CD4-positive, alpha-beta T cell (primary cell): ENCODE data around the gene HOPX. TPM values are rescaled to one million over a fixed set of nuclear protein-coding genes. Genes with fewer than 3 reads are reported as not detected.

Experiments used
- ATAC-seq: fragments of 200-7000 bp; cut with Tn5 transposase; one replicate; pipeline ENCODE4 v1.10.0; 2022; ENCODE audit warnings: mild to moderate bottlenecking; ENCODE audit not compliant: poor library complexity
- CTCF ChIA-PET: fragments of 350-600 bp; sonication (Branson Sonifier 250); formaldehyde crosslinking; loops from one replicate; lab custom pipeline; 2021; ENCODE audit warnings: antibody characterized with exemption, inconsistent platforms; lab: Charles Lee
- POLR2A ChIA-PET: fragments of 350-600 bp; sonication (Branson Sonifier 250); formaldehyde crosslinking; loops from one replicate; lab custom pipeline; 2021; ENCODE audit warnings: antibody characterized with exemption, inconsistent platforms; lab: Charles Lee
- DNase-seq, 14 experiments: peaks; one replicate each; pipeline ENCODE4 v3.0.0-alpha.2; 2013 to 2020; ENCODE audit warnings: mixed read lengths in 2 of 14
- H3K27ac ChIP-seq, 2 donors: one replicate each; pipeline versions ENCODE4 v1.5.1 to v1.7.0; 2013; ENCODE audit warnings: low read length in 2 of 2, low read depth in 1 of 2, mild to moderate bottlenecking in 1 of 2
- H3K27me3 ChIP-seq, 2 experiments: 1 replicate in 1 of 2; 2 replicates in 1 of 2; pipeline versions ENCODE4 v1.6.1 to v1.7.0; 2013; ENCODE audit warnings: low read length in 2 of 2, control low read depth in 1 of 2, mild to moderate bottlenecking in 1 of 2, moderate library complexity in 1 of 2; ENCODE audit not compliant: insufficient read depth in 2 of 2, control insufficient read depth in 1 of 2
- H3K36me3 ChIP-seq: one replicate; pipeline ENCODE4 v1.6.1; 2013; ENCODE audit warnings: low read length, control low read depth; ENCODE audit not compliant: insufficient read depth
- H3K4me1 ChIP-seq: one replicate; pipeline ENCODE4 v1.6.1; 2013; ENCODE audit warnings: low read length, control low read depth; ENCODE audit not compliant: insufficient read depth
- H3K4me3 ChIP-seq: one replicate; pipeline ENCODE4 v1.5.1; 2013; ENCODE audit warnings: mild to moderate bottlenecking, low read length, moderate library complexity
- H3K9me3 ChIP-seq, 2 experiments: 1 replicate in 1 of 2; 2 replicates in 1 of 2; pipeline versions ENCODE4 v1.6.1 to v1.7.0; 2013; ENCODE audit warnings: low read length in 2 of 2, mild to moderate bottlenecking in 2 of 2, control low read depth in 1 of 2, moderate library complexity in 1 of 2; ENCODE audit not compliant: control insufficient read depth in 1 of 2, insufficient read depth in 1 of 2
- H3K27ac Mint-ChIP-seq: one replicate; pipeline ENCODE4 v1.8.0; 2020; ENCODE audit warnings: mixed read lengths
- H3K27me3 Mint-ChIP-seq: one replicate; pipeline ENCODE4 v1.8.0; 2021; ENCODE audit warnings: mixed read lengths
- H3K36me3 Mint-ChIP-seq: one replicate; pipeline ENCODE4 v1.8.0; 2021; ENCODE audit warnings: low read depth, mixed read lengths
- H3K4me1 Mint-ChIP-seq: one replicate; pipeline ENCODE4 v1.8.0; 2021; ENCODE audit warnings: low read depth, mixed read lengths
- H3K4me3 Mint-ChIP-seq: one replicate; pipeline ENCODE4 v1.8.0; 2020; ENCODE audit warnings: mild to moderate bottlenecking, mixed read lengths
- H3K9me3 Mint-ChIP-seq: one replicate; pipeline ENCODE4 v1.8.0; 2020; ENCODE audit warnings: mixed read lengths
- CTCF ChIP-seq: fragments of 200-600 bp; IDR thresholded peaks from one replicate; pipeline ENCODE4 v1.8.0; 2022; ENCODE audit warnings: antibody characterized with exemption, mild to moderate bottlenecking
- intact Hi-C, 2 experiments: fragments of 100-400 bp; cut with DNase I in 1 of 2; cut with micrococcal nuclease in 1 of 2; formaldehyde crosslinking; loops; one replicate each; pipeline versions ENCODE4 v1.15.1 to v1.9.0; 2023 to 2025; cut with DNase I, micrococcal nuclease
- total RNA-seq, 174 experiments: library from RNA in 2 of 174; stranded (reverse) in 2 of 174; gene quantifications; one replicate each; pipeline ENCODE4 v1.2.3 and lab custom pipeline; 2021 to 2026

Gene HOPX
- total RNA-seq, 2 experiments from 2014 or later, result 4.3 to 5.9 TPM

GRCh38 chr4:56657818-56658217, 23.3 kb downstream of the HOPX start:
- H3K36me3 Mint-ChIP-seq, result no peaks in the 10 kb centered on the region
- DNase-seq, result no peak
- Histone ChIP-seq H3K27me3 (peaks cover 7 to 32% of the 10 kb centered on the region in 2 experiments), H3K27ac (no peak overlapping the region), H3K9me3 (no peaks in the 10 kb centered on the region), H3K4me1 (peaks cover 40% of the 10 kb centered on the region), H3K4me3 (no peak overlapping the region), H3K36me3 (no peaks in the 10 kb centered on the region)
- intact Hi-C loops, result loop anchor here in 1 of 2 experiments (5.0 kb wide), 1 partner anchor 139 kb away; no protein-coding TSS in a partner anchor
- H3K4me3 Mint-ChIP-seq, result peak overlapping the region; percentile 83
- H3K4me1 Mint-ChIP-seq, result peaks cover 41% of the 10 kb centered on the region
- no peak for TF ChIP-seq CTCF
- H3K9me3 Mint-ChIP-seq, result no peaks in the 10 kb centered on the region
- ChIA-PET POLR2A (interaction anchor here (0.5 kb wide), 1 partner anchor 97 kb away, joined by 3 read pairs; no protein-coding TSS in a partner anchor), CTCF (no interaction called here)
- H3K27ac Mint-ChIP-seq, result no peak overlapping the region
- H3K27me3 Mint-ChIP-seq, result peaks cover 44% of the 10 kb centered on the region
- ATAC-seq, result no peak

- Histone ChIP-seq H3K27me3 (peaks cover 7 to 32% of the 10 kb centered on the region in 2 experiments), H3K4me1 (peaks cover 40% of the 10 kb centered on the region), H3K9me3 (no peaks in the 10 kb centered on the region), H3K36me3 (no peaks in the 10 kb centered on the region), H3K4me3 (no peak overlapping the region), H3K27ac (no peak overlapping the region)
- ATAC-seq (no peak), DNase-seq (no peak)
- ChIA-PET POLR2A (interaction anchor here (0.5 kb wide), 1 partner anchor 98 kb away, joined by 3 read pairs; no protein-coding TSS in a partner anchor), CTCF (no interaction called here)
- Mint-ChIP-seq H3K4me3 (peak overlapping the region; percentile 83), H3K36me3 (no peaks in the 10 kb centered on the region), H3K4me1 (peaks cover 48% of the 10 kb centered on the region), H3K27ac (no peak overlapping the region), H3K27me3 (peaks cover 43% of the 10 kb centered on the region), H3K9me3 (no peaks in the 10 kb centered on the region)
- no peak for TF ChIP-seq CTCF
- intact Hi-C loops, result loop anchor here in 1 of 2 experiments (5.0 kb wide), 1 partner anchor 140 kb away; no protein-coding TSS in a partner anchor
These were observed 24.0 kb downstream of the HOPX start for GRCh38 chr4:56657128-56657527.

GRCh38 chr4:56656346-56656643, 24.8 kb downstream of the HOPX start:
- Mint-ChIP-seq H3K4me3 (peak overlapping the region; percentile 83), H3K9me3 (no peaks in the 10 kb centered on the region), H3K36me3 (no peaks in the 10 kb centered on the region), H3K4me1 (peaks cover 56% of the 10 kb centered on the region), H3K27me3 (peaks cover 35% of the 10 kb centered on the region), H3K27ac (peak overlapping the region; percentile 44)
- DNase-seq, result peak in 11 of 14 experiments; percentile 6 to 71 (median 38)
- intact Hi-C loops, result loop anchor here in 1 of 2 experiments (5.0 kb wide), 1 partner anchor 141 kb away; no protein-coding TSS in a partner anchor
- Histone ChIP-seq H3K4me3 (peak overlapping the region; percentile 62), H3K9me3 (no peaks in the 10 kb centered on the region), H3K27ac (no peak overlapping the region), H3K27me3 (peaks cover 7 to 27% of the 10 kb centered on the region in 2 experiments), H3K4me1 (peaks cover 40% of the 10 kb centered on the region), H3K36me3 (no peaks in the 10 kb centered on the region)
- ChIA-PET POLR2A (no interaction called here), CTCF (no interaction called here)
- ATAC-seq, result peak; percentile 58
- TF ChIP-seq CTCF, result peak; percentile 37
